Tracheal epithelial cell (primary cell): ENCODE measurements around the gene UPF1. TPM values are rescaled to one million over a fixed set of nuclear protein-coding genes. Genes with fewer than 3 reads are reported as not detected.

Source experiments
- total RNA-seq: library from RNA; depleted of rRNA; stranded (reverse); fragments of >200 nt; gene quantifications from 2 replicates; pipeline ENCODE4 v1.2.1, GENCODE V29; 2014

UPF1 gene
- total RNA-seq = 61.2 and 75.0 TPM in 2 replicates

DNA sequence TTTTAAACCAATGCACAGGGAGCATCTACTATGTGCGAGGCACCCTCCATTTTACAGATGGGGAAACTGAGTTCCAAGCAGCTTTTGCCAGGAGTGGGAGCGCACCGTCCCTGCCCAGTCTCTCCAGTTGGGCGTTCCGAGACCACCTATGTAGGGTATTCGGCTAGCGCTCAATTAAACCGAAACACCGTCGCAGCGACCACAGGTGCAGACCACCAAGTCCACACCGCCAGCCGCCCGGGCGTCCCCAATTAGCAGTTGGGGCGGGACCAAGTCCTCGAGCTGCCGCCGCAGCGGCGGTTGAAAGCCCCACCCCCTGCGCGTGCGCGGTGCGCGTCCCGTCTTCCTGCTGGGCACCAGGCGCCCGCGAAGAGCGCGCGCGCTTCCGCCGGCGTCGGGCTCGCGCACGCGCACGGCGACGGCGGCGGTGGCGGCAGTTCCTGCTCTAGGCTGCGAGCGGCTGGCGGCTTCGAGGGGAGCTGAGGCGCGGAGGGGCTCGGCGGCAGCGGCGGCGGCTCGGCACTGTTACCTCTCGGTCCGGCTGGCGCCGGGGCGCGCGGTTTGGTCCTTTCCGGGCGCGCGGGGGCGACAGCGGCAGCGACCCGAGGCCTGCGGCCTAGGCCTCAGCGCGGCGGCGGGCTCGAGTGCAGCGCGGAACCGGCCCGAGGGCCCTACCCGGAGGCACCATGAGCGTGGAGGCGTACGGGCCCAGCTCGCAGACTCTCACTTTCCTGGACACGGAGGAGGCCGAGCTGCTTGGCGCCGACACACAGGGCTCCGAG lies at the start of gene UPF1:
TSS of gene UPF1 (plus strand) at position 436 of the 782 bp plus-strand sequence. CDS start at position 687, 251 bp downstream.

DNA sequence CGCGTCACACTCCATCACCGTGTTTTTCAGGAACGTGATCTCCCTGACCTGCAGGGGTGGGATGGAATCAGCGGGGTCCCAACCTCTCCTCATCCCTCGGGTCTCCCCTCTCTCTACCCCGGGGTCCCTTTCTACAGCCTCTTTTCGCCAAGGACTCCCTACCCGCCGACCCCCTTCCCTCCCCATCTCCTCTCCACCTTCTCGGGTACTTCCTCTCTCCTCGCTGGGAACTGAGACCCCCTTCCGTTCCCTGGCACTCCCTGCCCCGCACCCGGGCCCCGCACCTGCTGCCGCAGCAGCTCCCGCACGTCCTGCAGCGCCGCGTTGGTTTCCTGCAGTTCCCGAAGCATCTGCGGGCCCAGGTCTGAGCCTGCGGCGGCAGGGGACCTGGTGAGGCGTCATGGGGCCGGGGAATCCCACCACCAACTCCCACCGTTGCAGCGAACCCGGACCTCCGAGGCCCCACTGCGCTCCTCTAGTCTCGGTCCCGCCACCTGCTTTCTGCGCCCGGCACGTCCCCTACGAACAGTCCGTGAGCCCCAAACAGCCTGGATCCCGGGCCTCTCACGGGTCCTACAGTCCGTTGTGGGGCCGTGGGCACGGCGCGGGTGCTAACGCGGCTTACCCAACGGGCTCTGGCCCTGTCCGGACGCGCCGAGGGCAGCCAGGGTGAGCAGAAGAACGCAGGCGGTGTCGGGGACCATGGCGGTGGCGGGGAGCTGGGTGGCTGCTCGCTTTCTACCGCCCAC lies 41.0 kb upstream of the UPF1 start, which contains the start of gene COMP:
TSS of gene COMP (minus strand) at position 740 of the 749 bp plus-strand sequence. CDS start at position 704, 36 bp downstream.

DNA sequence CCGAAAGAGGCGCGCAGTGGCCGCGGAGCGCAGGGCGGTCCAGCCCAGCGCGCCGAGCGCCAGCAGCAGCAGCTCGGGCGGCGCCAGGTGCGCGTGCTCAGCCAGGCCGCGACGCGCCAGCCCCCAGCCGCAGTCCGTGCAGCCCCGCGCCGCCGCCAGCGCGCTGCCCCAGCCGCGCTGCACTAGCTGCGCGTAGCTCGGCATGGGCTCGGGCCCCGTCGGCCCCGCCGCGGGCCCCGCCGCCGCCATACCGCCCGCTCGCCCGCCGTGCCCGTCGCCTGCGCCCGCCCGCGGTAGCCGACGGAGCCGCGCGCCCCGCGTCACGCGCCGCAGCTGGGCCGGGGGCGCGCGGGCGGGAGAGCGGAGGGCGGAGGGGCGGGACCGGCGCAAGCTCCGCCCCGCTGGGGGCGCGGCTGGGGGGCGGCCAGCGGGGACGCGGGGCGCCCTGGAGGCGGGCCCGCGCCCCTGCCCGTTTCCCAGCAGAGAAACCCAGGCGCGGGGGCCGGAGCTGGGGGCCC lies 64.1 kb downstream of the UPF1 start, which contains the start of gene CERS1:
TSS of gene CERS1 (minus strand) at position 335 of the 518 bp plus-strand sequence. CDS start at position 249, 86 bp downstream.

Other genes starting within 250 kb of the UPF1 start
- 38.2 and 69.9 TPM in 2 replicates for gene REX1BD, start 243.2 kb upstream of the UPF1 start, total RNA-seq
- 0.21 and 1.2 TPM in 2 replicates for gene CRLF1, start 225.2 kb upstream of the UPF1 start, total RNA-seq
- gene TMEM59L, start 219.1 kb upstream of the UPF1 start, total RNA-seq = 0.85 TPM in 1 of 2 replicates, not detected in the other
- 2.9 and 4.0 TPM in 2 replicates for gene KLHL26, start 194.9 kb upstream of the UPF1 start, total RNA-seq
- gene CRTC1, start 148.3 kb upstream of the UPF1 start, total RNA-seq = 0.72 and 1.1 TPM in 2 replicates
- not detected in 2 replicates for gene COMP, start 40.7 kb upstream of the UPF1 start, total RNA-seq
- gene CERS1, start 64.2 kb downstream of the UPF1 start, total RNA-seq = 0.72 and 0.85 TPM in 2 replicates
- 201 and 293 TPM in 2 replicates for gene COPE, start 87.4 kb downstream of the UPF1 start, total RNA-seq
- 59.9 and 61.7 TPM in 2 replicates for gene DDX49, start 87.8 kb downstream of the UPF1 start, total RNA-seq
- gene HOMER3, start 109.3 kb downstream of the UPF1 start, total RNA-seq = 110 and 132 TPM in 2 replicates
- gene SUGP2, start 201.6 kb downstream of the UPF1 start, total RNA-seq = 18.8 and 22.7 TPM in 2 replicates
- gene ARMC6, start 201.6 kb downstream of the UPF1 start, total RNA-seq = 56.9 and 71.3 TPM in 2 replicates
- gene SLC25A42, start 232.0 kb downstream of the UPF1 start, total RNA-seq = 1.3 and 1.4 TPM in 2 replicates